Femur (tissue), 1 donor: Measurements from ENCODE around the gene PADI2.

Experiments used
- DNase-seq: peaks from one replicate; pipeline ENCODE4 v3.0.0-alpha.2; 2017

Gene PADI2

GRCh38 chr1:17119076-17119772 lies at the start of gene PADI2:
Gene PADI2, minus strand, starts transcription at chr1:17119451. Its CDS starts 80 bp downstream, at chr1:17119371.
- peak; percentile 70 for DNase-seq

- DNase-seq: no peak
These were observed 49.0 kb upstream of the PADI2 start for GRCh38 chr1:17168091-17168876.

GRCh38 chr1:17167786-17168090 lies 48.5 kb upstream of the PADI2 start:
- no peak for DNase-seq

GRCh38 chr1:17167041-17167785 lies 48.0 kb upstream of the PADI2 start:
- no peak for DNase-seq

- DNase-seq: no peak
These were observed 46.6 kb upstream of the PADI2 start for GRCh38 chr1:17165823-17166222.

- DNase-seq: no peak
These were observed 44.8 kb upstream of the PADI2 start for GRCh38 chr1:17163789-17164666.

- no peak for DNase-seq
These were observed 44.1 kb upstream of the PADI2 start for GRCh38 chr1:17163371-17163770.

GRCh38 chr1:17162941-17163340 lies 43.7 kb upstream of the PADI2 start:
- no peak for DNase-seq

GRCh38 chr1:17161926-17162800 lies 42.9 kb upstream of the PADI2 start:
- no peak for DNase-seq

GRCh38 chr1:17161137-17161740 lies 42.0 kb upstream of the PADI2 start:
- no peak for DNase-seq

GRCh38 chr1:17158961-17159360 lies 39.7 kb upstream of the PADI2 start:
- DNase-seq: no peak

- DNase-seq: no peak
These were observed 36.9 kb upstream of the PADI2 start for GRCh38 chr1:17156108-17156507.

GRCh38 chr1:17155257-17155920 lies 36.1 kb upstream of the PADI2 start:
- no peak for DNase-seq

- no peak for DNase-seq
These were observed 30.5 kb upstream of the PADI2 start for GRCh38 chr1:17149771-17150170.

GRCh38 chr1:17148950-17149608 lies 29.8 kb upstream of the PADI2 start:
- no peak for DNase-seq

- DNase-seq: no peak
These were observed 26.4 kb upstream of the PADI2 start for GRCh38 chr1:17145648-17146047.

GRCh38 chr1:17143760-17144159 lies 24.5 kb upstream of the PADI2 start:
- no peak for DNase-seq

- no peak for DNase-seq
These were observed 22.4 kb upstream of the PADI2 start for GRCh38 chr1:17141441-17142197.

GRCh38 chr1:17140279-17140678 lies 21.0 kb upstream of the PADI2 start:
- DNase-seq: no peak
